ENCODE results near the gene INPP5D.

Gene INPP5D

GRCh38 chr2:233210843-233211547 lies 150.9 kb downstream of the INPP5D start:
- peak; percentile 48; the same call in 1 of the 2 replicates for TF ChIP-seq POLR2A (IDR thresholded peaks at IDR 0.05; ENCODE audit: low read depth, low read length)
- TF ChIP-seq POLR2AphosphoS5 (IDR thresholded peaks at IDR 0.05; ENCODE audit: low read depth, low read length), result no peak; the same call in 1 of the 2 replicates
- FAIRE-seq, result no peak
- no peak for DNase-seq (ENCODE audit: insufficient read length)

- no peak for TF ChIP-seq POLR2AphosphoS5 (IDR thresholded peaks at IDR 0.05; ENCODE audit: low read depth, low read length)
- TF ChIP-seq POLR2A (IDR thresholded peaks at IDR 0.05; ENCODE audit: low read depth, low read length), result no peak
- TF ChIP-seq TAF1 (IDR thresholded peaks at IDR 0.05; ENCODE audit: borderline replicate concordance, low read depth, low read length), result no peak
- no peak for FAIRE-seq
Observed at GRCh38 chr2:233211548-233211895, 151.4 kb downstream of the INPP5D start.

GRCh38 chr2:233213011-233213410 lies 152.9 kb downstream of the INPP5D start:
- DNase-seq (ENCODE audit: insufficient read length), result no peak
- TF ChIP-seq POLR2A (IDR thresholded peaks at IDR 0.05; ENCODE audit: low read depth, low read length) (no peak), POLR2AphosphoS5 (IDR thresholded peaks at IDR 0.05; ENCODE audit: low read depth, low read length) (no peak), TAF1 (IDR thresholded peaks at IDR 0.05; ENCODE audit: borderline replicate concordance, low read depth, low read length) (no peak)
- no peak for FAIRE-seq

More at GRCh38 chr2:233211548-233211895, 151.4 kb downstream of the INPP5D start:
- no peak for DNase-seq (ENCODE audit: insufficient read length)

GRCh38 chr2:233213975-233214374 lies 153.8 kb downstream of the INPP5D start:
- DNase-seq (ENCODE audit: insufficient read length), result no peak
- no peak for TF ChIP-seq TAF1 (IDR thresholded peaks at IDR 0.05; ENCODE audit: borderline replicate concordance, low read depth, low read length)
- TF ChIP-seq POLR2A (IDR thresholded peaks at IDR 0.05; ENCODE audit: low read depth, low read length), result no peak
- TF ChIP-seq POLR2AphosphoS5 (IDR thresholded peaks at IDR 0.05; ENCODE audit: low read depth, low read length), result no peak
- FAIRE-seq, result no peak

- FAIRE-seq (no peak), DNase-seq (ENCODE audit: insufficient read length) (no peak)
- TF ChIP-seq POLR2A (IDR thresholded peaks at IDR 0.05; ENCODE audit: low read depth, low read length), result no peak
- no peak for TF ChIP-seq TAF1 (IDR thresholded peaks at IDR 0.05; ENCODE audit: borderline replicate concordance, low read depth, low read length)
- TF ChIP-seq POLR2AphosphoS5 (IDR thresholded peaks at IDR 0.05; ENCODE audit: low read depth, low read length), result no peak
Observed at GRCh38 chr2:233217892-233218377, 157.8 kb downstream of the INPP5D start.

GRCh38 chr2:233218836-233219235 lies 158.7 kb downstream of the INPP5D start:
- DNase-seq (ENCODE audit: insufficient read length) (no peak), FAIRE-seq (no peak)
- TF ChIP-seq POLR2AphosphoS5 (IDR thresholded peaks at IDR 0.05; ENCODE audit: low read depth, low read length), result no peak
- no peak for TF ChIP-seq POLR2A (IDR thresholded peaks at IDR 0.05; ENCODE audit: low read depth, low read length)
- no peak for TF ChIP-seq TAF1 (IDR thresholded peaks at IDR 0.05; ENCODE audit: borderline replicate concordance, low read depth, low read length)

- TF ChIP-seq POLR2A (IDR thresholded peaks at IDR 0.05; ENCODE audit: low read depth, low read length) (no peak), POLR2AphosphoS5 (IDR thresholded peaks at IDR 0.05; ENCODE audit: low read depth, low read length) (no peak), TAF1 (IDR thresholded peaks at IDR 0.05; ENCODE audit: borderline replicate concordance, low read depth, low read length) (no peak)
- DNase-seq (ENCODE audit: insufficient read length) (no peak), FAIRE-seq (no peak)
Observed at GRCh38 chr2:233219848-233220247, 159.7 kb downstream of the INPP5D start.

- TF ChIP-seq TAF1 (IDR thresholded peaks at IDR 0.05; ENCODE audit: borderline replicate concordance, low read depth, low read length) (no peak), POLR2AphosphoS5 (IDR thresholded peaks at IDR 0.05; ENCODE audit: low read depth, low read length) (no peak), POLR2A (IDR thresholded peaks at IDR 0.05; ENCODE audit: low read depth, low read length) (no peak)
- DNase-seq (ENCODE audit: insufficient read length), result no peak
- FAIRE-seq, result no peak
Observed at GRCh38 chr2:233221378-233222063, 161.4 kb downstream of the INPP5D start.

- FAIRE-seq (peak; percentile 70), DNase-seq (ENCODE audit: insufficient read length) (no peak)
- no peak for TF ChIP-seq POLR2A (IDR thresholded peaks at IDR 0.05; ENCODE audit: low read depth, low read length)
- no peak for TF ChIP-seq TAF1 (IDR thresholded peaks at IDR 0.05; ENCODE audit: borderline replicate concordance, low read depth, low read length)
- no peak for TF ChIP-seq POLR2AphosphoS5 (IDR thresholded peaks at IDR 0.05; ENCODE audit: low read depth, low read length)
Observed at GRCh38 chr2:233223059-233223894, 163.1 kb downstream of the INPP5D start.

GRCh38 chr2:233225230-233226068 lies 165.3 kb downstream of the INPP5D start:
- TF ChIP-seq POLR2AphosphoS5 (IDR thresholded peaks at IDR 0.05; ENCODE audit: low read depth, low read length) (no peak), POLR2A (IDR thresholded peaks at IDR 0.05; ENCODE audit: low read depth, low read length) (no peak), TAF1 (IDR thresholded peaks at IDR 0.05; ENCODE audit: borderline replicate concordance, low read depth, low read length) (no peak)
- DNase-seq (ENCODE audit: insufficient read length) (no peak), FAIRE-seq (peak; percentile 33)
